T-helper 1 cell treated with Interleukin-12 subunit alpha and Interleukin-12 subunit beta and Interleukin-4 antibody, amounts not matched to agents 30 ng/mL and 1 ng/mL, for 36 hours (primary cell): Measurements from ENCODE around the gene CHRM5. TPM values are rescaled to one million over a fixed set of nuclear protein-coding genes. Genes with fewer than 3 reads are reported as not detected.

Source experiments
- intact Hi-C: fragments of 100-400 bp; cut with micrococcal nuclease; formaldehyde crosslinking; loops from one replicate; pipeline ENCODE4 v1.15.1; 2024
- total RNA-seq: library from RNA; stranded (reverse); gene quantifications from 2 replicates; pipeline ENCODE4 v1.2.3, GENCODE V29; 2022

Gene CHRM5
- total RNA-seq: not detected in 2 replicates

- intact Hi-C loops: no loop called here
Measured at GRCh38 chr15:33968224-33968623, at the start of gene CHRM5. CHRM5 (plus strand) TSS chr15:33968497; CDS start chr15:34062718, 94,221 bp downstream.

GRCh38 chr15:33923446-33923845, 44.9 kb upstream of the CHRM5 start:
- intact Hi-C loops: no loop called here

GRCh38 chr15:33926260-33926659, 42.0 kb upstream of the CHRM5 start:
- intact Hi-C loops: no loop called here

- intact Hi-C loops: no loop called here
Measured at GRCh38 chr15:33932734-33933133, 35.6 kb upstream of the CHRM5 start.

- intact Hi-C loops: no loop called here
Measured at GRCh38 chr15:33934396-33934795, 33.9 kb upstream of the CHRM5 start.

GRCh38 chr15:33934921-33935320, 33.4 kb upstream of the CHRM5 start:
- intact Hi-C loops: no loop called here

- intact Hi-C loops: no loop called here
Measured at GRCh38 chr15:33941279-33942063, 26.8 kb upstream of the CHRM5 start.

GRCh38 chr15:33946152-33946551, 22.1 kb upstream of the CHRM5 start:
- intact Hi-C loops: no loop called here

GRCh38 chr15:33955945-33956344, 12.4 kb upstream of the CHRM5 start:
- intact Hi-C loops: no loop called here

- intact Hi-C loops: no loop called here
Measured at GRCh38 chr15:33956397-33956796, 11.9 kb upstream of the CHRM5 start.

GRCh38 chr15:33959844-33960548, 8.3 kb upstream of the CHRM5 start:
- intact Hi-C loops: loop anchor here (5.0 kb wide), 1 partner anchor 223 kb away; no protein-coding TSS in a partner anchor

GRCh38 chr15:33960549-33960935, 7.8 kb upstream of the CHRM5 start:
- intact Hi-C loops: loop anchor here (5.0 kb wide), 1 partner anchor 223 kb away; no protein-coding TSS in a partner anchor

GRCh38 chr15:33963831-33964664, 4.2 kb upstream of the CHRM5 start:
- intact Hi-C loops: loop anchor here (5.0 kb wide), 1 partner anchor 227 kb away; no protein-coding TSS in a partner anchor

- intact Hi-C loops: loop anchor here (5.0 kb wide), 1 partner anchor 227 kb away; no protein-coding TSS in a partner anchor
Measured at GRCh38 chr15:33964665-33965040, 3.6 kb upstream of the CHRM5 start.

GRCh38 chr15:33968821-33969220, 524 bp downstream of the CHRM5 start:
- intact Hi-C loops: no loop called here

GRCh38 chr15:33971811-33972210, 3.5 kb downstream of the CHRM5 start:
- intact Hi-C loops: no loop called here

- intact Hi-C loops: no loop called here
Measured at GRCh38 chr15:33975022-33975565, 6.8 kb downstream of the CHRM5 start.

GRCh38 chr15:33980159-33980558, 11.9 kb downstream of the CHRM5 start:
- intact Hi-C loops: no loop called here

- intact Hi-C loops: no loop called here
Measured at GRCh38 chr15:33982516-33982915, 14.2 kb downstream of the CHRM5 start.

- intact Hi-C loops: no loop called here
Measured at GRCh38 chr15:33985287-33985686, 17.0 kb downstream of the CHRM5 start.

- intact Hi-C loops: no loop called here
Measured at GRCh38 chr15:33985751-33986150, 17.5 kb downstream of the CHRM5 start.
